GM21528 (cell line): Measurements from ENCODE around the gene ARID1A.

Experiments
- ATAC-seq: cut with Tn5 transposase; IDR thresholded peaks from one replicate; pipeline ENCODE4 v1.9.1; 2021; ENCODE audit warnings: mild to moderate bottlenecking, moderate library complexity; ENCODE audit not compliant: unreplicated experiment, low FRiP score

ARID1A gene

DNA sequence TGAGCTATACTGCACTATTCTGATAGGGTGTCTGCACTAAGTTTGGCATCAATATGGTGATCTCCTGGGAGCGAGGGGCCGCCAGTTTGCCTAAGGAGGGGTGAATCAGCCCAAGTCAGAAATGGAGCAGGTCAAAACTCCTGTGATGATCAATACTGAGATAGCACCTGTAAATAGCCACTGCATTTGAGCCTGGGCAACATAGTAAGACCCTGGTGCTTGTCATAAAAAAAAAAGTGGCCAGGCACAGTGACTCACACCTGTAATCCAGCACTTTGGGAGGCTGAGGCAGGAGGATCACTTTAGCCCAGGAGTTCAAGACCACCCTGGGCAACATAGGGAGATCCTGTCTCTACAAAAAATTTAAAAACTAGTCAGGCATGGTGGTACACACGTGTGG, 119.1 kb downstream of the ARID1A start:
- ATAC-seq: no peak

DNA sequence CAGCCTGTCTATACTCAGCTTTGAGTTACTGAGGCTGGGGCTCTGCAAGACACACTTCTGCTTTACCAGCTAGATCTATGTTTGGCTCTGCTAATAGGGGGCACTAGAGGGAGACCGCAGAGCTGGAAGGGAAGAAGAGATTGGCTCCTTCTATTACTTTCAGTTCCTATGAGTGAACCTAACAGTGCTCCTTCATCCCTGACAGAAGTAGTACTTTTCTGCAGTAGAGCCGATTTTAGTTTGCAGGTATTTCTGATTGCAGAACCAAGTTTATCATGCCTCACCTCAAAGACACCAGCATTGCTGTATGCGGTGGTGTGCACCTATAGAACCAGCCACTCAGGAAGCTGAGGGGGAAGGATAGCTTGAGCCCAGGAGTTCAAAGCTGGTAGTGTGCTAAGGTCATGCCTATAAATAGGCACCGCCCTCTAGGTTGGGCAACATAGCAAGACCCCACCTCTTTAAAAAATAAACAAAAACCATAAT, 125.0 kb downstream of the ARID1A start:
- peak; percentile 90 for ATAC-seq

DNA sequence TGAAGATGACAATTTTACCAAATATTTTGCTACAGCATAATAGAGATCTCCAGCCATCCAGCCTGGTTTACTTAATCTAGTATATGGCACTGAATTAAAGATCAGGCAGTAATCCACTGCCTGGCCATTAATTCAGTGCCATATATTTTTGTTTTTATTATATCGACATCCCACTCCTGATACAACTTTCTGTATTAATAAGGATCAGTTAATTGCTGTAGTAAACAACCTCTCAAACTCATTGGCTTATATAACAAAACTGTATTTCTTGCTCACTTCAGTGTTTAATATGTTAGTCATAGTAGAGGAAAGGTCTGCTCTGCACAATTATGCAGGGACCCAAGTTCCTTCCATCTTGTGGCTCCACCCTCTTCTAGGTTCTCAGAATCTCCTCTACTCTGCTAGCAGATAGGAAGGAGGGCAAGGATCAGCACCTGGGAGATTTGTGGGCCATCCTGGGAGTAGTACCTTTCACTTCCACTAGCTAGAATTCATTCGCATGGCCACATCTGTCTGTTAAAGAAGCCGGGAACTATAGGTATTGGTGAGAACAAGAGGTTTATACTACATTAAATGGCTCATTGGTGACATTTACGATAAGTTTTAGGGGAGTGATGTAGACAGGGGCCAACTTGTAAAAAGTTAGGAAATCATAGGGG, 127.1 kb downstream of the ARID1A start:
- ATAC-seq: no peak

DNA sequence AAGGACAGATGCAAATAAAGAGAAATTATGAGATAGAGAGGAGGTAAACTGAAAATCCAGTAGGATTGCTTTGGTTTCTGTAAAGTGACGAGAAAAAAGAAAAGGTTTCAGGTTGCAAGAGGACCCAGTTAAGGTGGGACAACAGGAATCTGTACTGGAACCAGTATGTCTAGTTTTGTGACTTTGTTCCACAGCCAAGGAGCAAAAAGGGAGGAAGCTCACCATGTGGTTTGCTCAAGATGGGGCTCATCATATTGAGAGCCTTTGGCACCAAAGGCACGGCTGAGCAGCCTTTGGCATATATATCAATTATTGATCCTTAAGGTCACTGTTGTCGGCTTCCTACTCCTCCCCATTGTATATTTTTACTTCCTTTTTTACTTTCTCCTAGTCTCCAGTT, 128.9 kb downstream of the ARID1A start:
- ATAC-seq: no peak

DNA sequence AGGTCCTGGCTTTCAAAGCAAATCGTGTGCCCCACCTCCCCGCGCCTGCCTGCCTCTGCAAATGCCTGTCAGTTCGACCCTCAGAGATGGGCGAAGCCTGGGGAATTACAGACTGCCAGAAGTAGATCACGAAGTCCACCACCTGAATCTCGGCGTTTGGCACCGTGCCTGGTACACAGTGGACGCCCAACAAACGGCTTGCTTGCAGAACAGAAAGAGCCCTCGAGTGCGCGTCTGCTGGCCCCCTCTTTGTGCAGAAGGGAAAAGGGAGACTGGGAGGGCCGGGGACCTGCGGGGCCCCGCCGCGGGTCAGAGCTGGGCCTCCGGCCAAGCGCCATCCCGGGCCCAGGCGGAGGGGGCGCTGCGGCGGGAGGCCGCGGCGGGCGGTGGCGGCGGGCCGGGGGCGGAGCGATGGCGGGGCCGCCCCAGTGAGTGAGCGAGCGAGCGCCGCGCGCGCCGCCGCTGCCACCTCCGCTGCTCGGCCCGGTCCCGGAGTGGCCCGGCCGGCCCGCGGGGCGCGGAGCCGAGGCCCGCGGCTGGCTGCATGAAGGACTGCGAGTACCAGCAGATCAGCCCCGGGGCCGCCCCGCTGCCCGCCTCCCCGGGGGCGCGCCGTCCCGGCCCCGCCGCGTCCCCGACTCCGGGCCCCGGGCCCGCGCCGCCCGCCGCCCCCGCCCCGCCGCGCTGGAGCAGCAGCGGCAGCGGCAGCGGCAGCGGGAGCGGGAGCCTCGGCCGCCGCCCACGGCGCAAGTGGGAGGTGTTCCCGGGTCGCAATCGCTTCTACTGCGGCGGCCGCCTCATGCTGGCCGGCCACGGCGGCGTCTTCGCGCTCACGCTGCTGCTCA, 130.7 kb downstream of the ARID1A start, which contains the start of gene ZDHHC18:
TSS of gene ZDHHC18 (plus strand) at position 428 of the 845 bp plus-strand sequence. CDS start at position 545, 117 bp downstream.
- ATAC-seq: peak; percentile 69

GRCh38 chr1:26827106-26827604, 131.3 kb downstream of the ARID1A start:
- ATAC-seq: no peak

DNA sequence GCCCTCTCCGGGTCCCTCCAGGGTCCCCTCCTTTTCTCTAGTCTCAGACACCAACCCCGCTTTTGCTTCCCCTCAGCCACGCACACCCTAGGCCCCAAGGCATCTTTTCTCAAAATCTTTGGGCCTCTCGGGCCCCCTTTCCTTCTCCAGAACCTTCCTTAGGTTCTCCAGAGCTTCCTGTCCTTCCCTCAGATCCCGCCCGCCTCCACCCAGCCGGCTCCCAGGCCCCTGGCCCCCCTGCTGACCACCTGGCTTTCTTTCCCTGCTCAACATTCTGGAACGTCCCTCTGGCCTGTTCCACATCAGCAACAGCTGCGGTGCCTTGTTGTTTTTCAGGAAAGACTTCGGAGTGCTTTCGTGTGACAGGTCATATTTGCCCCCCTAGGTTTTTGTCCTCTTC, 131.8 kb downstream of the ARID1A start:
- no peak for ATAC-seq

DNA sequence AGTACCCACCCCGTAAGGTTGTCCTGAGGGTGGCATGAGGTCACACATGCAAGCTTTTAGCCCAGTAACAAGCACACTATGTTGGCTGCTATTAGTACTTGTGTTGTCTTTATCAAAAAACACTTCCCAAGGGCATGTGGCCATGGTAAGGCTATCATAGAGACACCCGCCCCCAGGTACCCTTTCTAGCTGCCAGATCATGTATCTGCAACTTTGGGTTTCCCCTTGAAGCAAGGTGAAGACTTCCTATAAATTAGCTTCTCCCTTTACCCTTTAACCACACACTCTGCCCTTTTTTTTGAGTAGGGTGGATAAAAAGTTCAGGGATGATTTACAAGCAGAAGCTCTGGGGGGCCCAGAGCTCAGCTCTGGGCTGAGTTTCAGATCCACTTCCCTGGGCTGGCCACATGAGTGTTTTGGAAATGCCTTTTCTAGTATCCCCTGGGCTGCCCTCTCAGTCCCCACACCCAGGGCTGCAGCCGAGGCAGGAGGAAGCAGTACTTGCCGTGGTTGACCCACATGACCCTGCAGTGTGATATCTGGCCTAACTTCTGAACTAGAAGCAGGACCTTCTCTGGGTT, 132.7 kb downstream of the ARID1A start:
- no peak for ATAC-seq

GRCh38 chr1:26829184-26829911, 133.5 kb downstream of the ARID1A start:
- ATAC-seq: no peak

GRCh38 chr1:26831059-26831458, 135.2 kb downstream of the ARID1A start:
- ATAC-seq: no peak
